IMR-90 (cell line): ENCODE data around the gene GFRA3. TPM values are rescaled to one million over a fixed set of nuclear protein-coding genes. Genes with fewer than 3 reads are reported as not detected.

ENCODE experiments used
- ATAC-seq: fragments of 200-7000 bp; cut with Tn5 transposase; 2 replicates; pipeline ENCODE4 v1.9.1; 2020; ENCODE audit warnings: low read depth, mild to moderate bottlenecking, moderate library complexity
- BruUV-seq: library from RNA; stranded (reverse); fragments of 400-500 nt; replicated peaks from 2 replicates; lab custom pipeline; 2021; lab: Mats Ljungman, UMichigan
- CTCF ChIA-PET: fragments of 300-600 bp; formaldehyde crosslinking; extraction: SDS; loops from one replicate; lab custom pipeline; 2021; ENCODE audit warnings: antibody characterized with exemption; lab: Yijun Ruan, JAX
- POLR2A ChIA-PET: fragments of 300-600 bp; sonication (Branson Sonifier 250); formaldehyde crosslinking; loops from one replicate; lab custom pipeline; 2022; ENCODE audit warnings: antibody characterized with exemption; ENCODE audit not compliant: unreplicated experiment; lab: Charles Lee
- DNase-seq: peaks from one replicate; pipeline ENCODE4 v3.0.0; 2013
- H2AFZ ChIP-seq: replicated peaks from 2 replicates; pipeline ENCODE3; 2013; ENCODE audit warnings: low read length, mild to moderate bottlenecking; ENCODE audit not compliant: poor library complexity
- H2AK5ac ChIP-seq: 2 replicates; pipeline ENCODE4 v1.6.1; 2013; ENCODE audit warnings: low read depth, low read length, inconsistent platforms
- H2AK9ac ChIP-seq: replicated peaks from 2 replicates; pipeline ENCODE3; 2013; ENCODE audit warnings: mild to moderate bottlenecking, low read depth, low read length, moderate library complexity; ENCODE audit not compliant: poor library complexity
- H2BK120ac ChIP-seq: 2 replicates; pipeline ENCODE4 v1.6.1; 2013; ENCODE audit warnings: low read depth, low read length, inconsistent platforms
- H2BK15ac ChIP-seq: 3 replicates; pipeline ENCODE4 v1.6.1; 2013; ENCODE audit warnings: low read depth, low read length, inconsistent platforms
- H2BK20ac ChIP-seq: 2 replicates; pipeline ENCODE4 v1.6.1; 2013; ENCODE audit warnings: low read depth, mild to moderate bottlenecking, inconsistent platforms, low read length, moderate library complexity
- H2BK5ac ChIP-seq: 2 replicates; pipeline ENCODE4 v1.6.1; 2013; ENCODE audit warnings: mild to moderate bottlenecking, low read depth, low read length, inconsistent platforms; ENCODE audit not compliant: poor library complexity, severe bottlenecking
- H3K14ac ChIP-seq: replicated peaks from 2 replicates; pipeline ENCODE4 v1.6.1; 2013; ENCODE audit warnings: low read depth, low read length, inconsistent platforms
- H3K18ac ChIP-seq: 2 replicates; pipeline ENCODE4 v1.6.1; 2013; ENCODE audit warnings: low read depth, low read length, control low read depth
- H3K23ac ChIP-seq: 2 replicates; pipeline ENCODE4 v1.6.1; 2013; ENCODE audit warnings: low read depth, low read length, inconsistent platforms
- H3K27ac ChIP-seq: 2 replicates; pipeline ENCODE4 v1.5.1; 2013; ENCODE audit warnings: mild to moderate bottlenecking, control low read depth, low read length; ENCODE audit not compliant: insufficient read depth
- H3K27me3 ChIP-seq: 2 replicates; pipeline ENCODE4 v1.6.1; 2013; ENCODE audit warnings: low read length; ENCODE audit not compliant: control insufficient read depth, insufficient read depth
- H3K36me3 ChIP-seq: 2 replicates; pipeline ENCODE4 v1.6.1; 2013; ENCODE audit warnings: low read length, mixed read lengths; ENCODE audit not compliant: control insufficient read depth, insufficient read depth
- H3K4ac ChIP-seq: 2 replicates; pipeline ENCODE4 v1.6.1; 2013; ENCODE audit warnings: low read depth, low read length, inconsistent platforms
- H3K4me1 ChIP-seq: 2 replicates; pipeline ENCODE4 v1.6.1; 2013; ENCODE audit warnings: low read length, mixed read lengths; ENCODE audit not compliant: control insufficient read depth, insufficient read depth
- H3K4me2 ChIP-seq: 2 replicates; pipeline ENCODE4 v1.6.1; 2013; ENCODE audit warnings: low read depth, mild to moderate bottlenecking, control low read depth, low read length, moderate library complexity
- H3K4me3 ChIP-seq: 2 replicates; pipeline ENCODE4 v1.5.1; 2013; ENCODE audit warnings: low read depth, mild to moderate bottlenecking, control low read depth, low read length, moderate library complexity; ENCODE audit not compliant: insufficient read depth
- H3K56ac ChIP-seq: 2 replicates; pipeline ENCODE4 v1.6.1; 2013; ENCODE audit warnings: low read length, inconsistent platforms; ENCODE audit not compliant: insufficient read depth; ENCODE audit errors: extremely low read depth
- H3K79me1 ChIP-seq, 2 experiments: 2 replicates each; pipeline ENCODE4 v1.6.1; 2013; ENCODE audit warnings: low read length in 2 of 2, inconsistent platforms in 1 of 2, low read depth in 1 of 2
- H3K9ac ChIP-seq: 2 replicates; pipeline ENCODE4 v1.6.1; 2013; ENCODE audit warnings: low read depth, low read length, control low read depth
- H3K9me1 ChIP-seq: 2 replicates; pipeline ENCODE4 v1.6.1; 2013; ENCODE audit warnings: low read length, inconsistent platforms; ENCODE audit not compliant: insufficient read depth
- H3K9me3 ChIP-seq: 2 replicates; pipeline ENCODE4 v1.6.1; 2013; ENCODE audit warnings: low read length; ENCODE audit not compliant: control insufficient read depth, insufficient read depth
- H4K20me1 ChIP-seq: 2 replicates; pipeline ENCODE4 v1.6.1; 2013; ENCODE audit warnings: low read length, inconsistent platforms; ENCODE audit not compliant: insufficient read depth
- H4K5ac ChIP-seq: 2 replicates; pipeline ENCODE4 v1.6.1; 2013; ENCODE audit warnings: mild to moderate bottlenecking, low read depth, low read length, control low read depth
- H4K8ac ChIP-seq, 2 experiments: 2 replicates each; pipeline ENCODE4 v1.6.1; 2013; ENCODE audit warnings: low read depth in 2 of 2, low read length in 2 of 2, control low read depth in 1 of 2, inconsistent platforms in 1 of 2
- H4K91ac ChIP-seq: 2 replicates; pipeline ENCODE4 v1.6.1; 2013; ENCODE audit warnings: low read depth, low read length, inconsistent platforms; ENCODE audit not compliant: insufficient read depth
- BHLHE40 ChIP-seq: fragments of 150-350 bp; IDR thresholded peaks from 2 replicates; pipeline ENCODE4 v1.6.1; 2016; ENCODE audit warnings: mild to moderate bottlenecking, low read depth, low read length
- FOS ChIP-seq: fragments of 150-350 bp; IDR thresholded peaks from 2 replicates; pipeline ENCODE4 v1.6.1; 2016; ENCODE audit warnings: low read depth, low read length
- MAZ ChIP-seq: IDR thresholded peaks from 2 replicates; pipeline ENCODE4 v1.6.1; 2012; ENCODE audit warnings: low read depth, mild to moderate bottlenecking, low read length, improper control_type of control experiment, moderate library complexity, borderline replicate concordance
- NFE2L2 ChIP-seq: fragments of 150-350 bp; IDR thresholded peaks from 2 replicates; pipeline ENCODE4 v1.6.1; 2016; ENCODE audit warnings: low read depth, mild to moderate bottlenecking, low read length
- POLR2A ChIP-seq: IDR thresholded peaks from 2 replicates; pipeline ENCODE4 v1.6.1; 2012; ENCODE audit warnings: mild to moderate bottlenecking, low read depth, low read length
- RCOR1 ChIP-seq: IDR thresholded peaks from 2 replicates; pipeline ENCODE4 v1.6.1; 2012; ENCODE audit warnings: mild to moderate bottlenecking, low read length, improper control_type of control experiment; ENCODE audit not compliant: insufficient replicate concordance
- RFX5 ChIP-seq: IDR thresholded peaks from 2 replicates; pipeline ENCODE4 v1.8.0; 2012; ENCODE audit warnings: low read depth, mild to moderate bottlenecking, low read length, moderate library complexity
- SMC3 ChIP-seq: fragments of 150-350 bp; IDR thresholded peaks from 2 replicates; pipeline ENCODE4 v1.6.1; 2016; ENCODE audit warnings: low read depth, mild to moderate bottlenecking, antibody characterized with exemption, low read length, moderate library complexity
- WGBS, 2 experiments: methylation state at CpG; one replicate each; pipeline versions ENCODE4 v1.1.5 to v1.1.7; 2013; ENCODE audit warnings: missing lambda C conversion rate in 2 of 2; ENCODE audit not compliant: insufficient read length in 1 of 2; ENCODE audit errors: extremely low coverage in 2 of 2; 5-methylcytosine and 5-hydroxymethylcytosine counted together
- dilution Hi-C: fragments of 300-500 bp; cut with HindIII; formaldehyde crosslinking; loops from one replicate; pipeline ENCODE4 v1.14.3; 2018; ENCODE audit warnings: low sequenced_read_pairs; ENCODE audit not compliant: unreplicated experiment
- in situ Hi-C: fragments of 300-500 bp; cut with MboI; formaldehyde crosslinking; loops from 3 replicates; pipeline ENCODE4 v1.14.3; 2019; ENCODE audit warnings: low sequenced_read_pairs, inconsistent platforms, mixed read lengths
- intact Hi-C: fragments of 100-400 bp; cut with micrococcal nuclease; formaldehyde crosslinking; loops from 2 replicates; pipeline ENCODE4 v1.10.0; 2022
- polyA plus RNA-seq, 3 experiments: library from polyadenylated mRNA; depleted of rRNA; stranded (reverse); fragments of >200 nt; gene quantifications; 2 replicates each; pipeline ENCODE4 v1.2.3, GENCODE V29; 2012; ENCODE audit warnings: low replicate concordance in 1 of 3
- total RNA-seq: library from RNA; depleted of rRNA; stranded (reverse); fragments of >200 nt; gene quantifications from 2 replicates; pipeline ENCODE4 v1.2.3, GENCODE V29; 2012
- TF ChIP-seq, protein P1 (sequence below): fragments of 150-350 bp; IDR thresholded peaks from 2 replicates; pipeline ENCODE4 v1.6.1; 2016; ENCODE audit warnings: low read depth, mild to moderate bottlenecking, low read length, moderate library complexity, borderline replicate concordance
- TF ChIP-seq, protein P2 (sequence below): fragments of 150-350 bp; IDR thresholded peaks from 2 replicates; pipeline ENCODE4 v1.6.1; 2017; ENCODE audit warnings: mild to moderate bottlenecking, antibody characterized with exemption, low read length, low read depth

The GFRA3 gene
- total and polyA plus RNA-seq, 2 of the 4 experiments (the other 2 are of a cell fraction), result not detected

DNA sequence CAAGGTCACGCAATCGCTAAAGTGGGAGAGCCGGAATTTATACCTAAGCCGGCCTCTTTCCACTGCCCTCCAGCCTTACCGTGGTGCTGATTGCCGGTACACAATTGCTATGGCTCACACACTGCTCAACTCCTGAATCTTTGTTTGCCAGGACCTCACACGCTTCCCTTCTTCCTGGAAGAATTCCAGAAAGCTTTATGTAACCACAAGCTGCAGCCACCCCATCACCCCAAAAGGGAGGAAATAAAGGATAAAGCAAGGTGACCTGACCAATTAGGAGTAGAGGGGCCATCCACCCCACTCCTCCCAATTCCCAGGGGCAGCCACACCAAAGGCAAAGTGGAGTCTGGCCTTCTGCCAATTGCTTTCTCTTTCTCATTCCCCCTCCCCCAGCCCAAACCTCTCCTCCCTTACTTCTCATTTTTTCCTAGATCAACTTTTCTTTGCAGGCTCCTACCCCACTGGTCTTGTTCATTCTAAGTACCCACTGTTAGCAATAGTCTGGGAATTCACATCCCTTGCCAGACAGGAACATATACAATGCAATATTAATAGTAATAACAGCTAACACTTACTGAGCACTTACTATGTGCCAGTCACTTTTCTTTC lies 43.3 kb downstream of the GFRA3 start:
- H2AFZ ChIP-seq, result no peak overlapping the region
- H2BK5ac ChIP-seq, result no peak overlapping the region
- no peak overlapping the region for H3K23ac ChIP-seq
- H3K4ac ChIP-seq, result no peak overlapping the region
- H3K18ac ChIP-seq, result no peak overlapping the region
- H2BK120ac ChIP-seq, result no peak overlapping the region
- BruUV-seq, result no TSS peak
- ATAC-seq (no peak), DNase-seq (no peak)
- dilution Hi-C loops, result no loop called here
- no peak overlapping the region for H3K4me3 ChIP-seq
- WGBS, 2 experiments, result 39% methylated on average over 6 of the region's 7 CpGs; no CpG with 5 or more reads in 1 of the 2 experiments
- H2AK9ac ChIP-seq, result no peak overlapping the region
- H4K5ac ChIP-seq, result no peak overlapping the region
- POLR2A ChIA-PET, result no interaction called here
- no peak overlapping the region for H2AK5ac ChIP-seq
- peaks cover 5% of the 10 kb centered on the region for H3K9me3 ChIP-seq
- CTCF ChIA-PET, result interaction anchor here (0.8 kb wide), 1 partner anchor 35 kb away, joined by 3 read pairs; no protein-coding TSS in a partner anchor
- no peak overlapping the region for H4K8ac ChIP-seq
- no peak overlapping the region for H3K56ac ChIP-seq
- no peak overlapping the region for H2BK20ac ChIP-seq
- H3K14ac ChIP-seq, result no peak overlapping the region
- H3K4me2 ChIP-seq, result no peak overlapping the region
- H2BK15ac ChIP-seq, result no peak overlapping the region
- no peaks in the 10 kb centered on the region for H3K4me1 ChIP-seq
- no peaks in the 10 kb centered on the region for H3K9me1 ChIP-seq
- no peak overlapping the region for H3K27ac ChIP-seq
- no peaks in the 10 kb centered on the region for H4K20me1 ChIP-seq
- no peak for TF ChIP-seq SMC3
- TF ChIP-seq, protein P1, sequence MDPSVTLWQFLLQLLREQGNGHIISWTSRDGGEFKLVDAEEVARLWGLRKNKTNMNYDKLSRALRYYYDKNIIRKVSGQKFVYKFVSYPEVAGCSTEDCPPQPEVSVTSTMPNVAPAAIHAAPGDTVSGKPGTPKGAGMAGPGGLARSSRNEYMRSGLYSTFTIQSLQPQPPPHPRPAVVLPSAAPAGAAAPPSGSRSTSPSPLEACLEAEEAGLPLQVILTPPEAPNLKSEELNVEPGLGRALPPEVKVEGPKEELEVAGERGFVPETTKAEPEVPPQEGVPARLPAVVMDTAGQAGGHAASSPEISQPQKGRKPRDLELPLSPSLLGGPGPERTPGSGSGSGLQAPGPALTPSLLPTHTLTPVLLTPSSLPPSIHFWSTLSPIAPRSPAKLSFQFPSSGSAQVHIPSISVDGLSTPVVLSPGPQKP, result no peak
- TF ChIP-seq, protein P2, sequence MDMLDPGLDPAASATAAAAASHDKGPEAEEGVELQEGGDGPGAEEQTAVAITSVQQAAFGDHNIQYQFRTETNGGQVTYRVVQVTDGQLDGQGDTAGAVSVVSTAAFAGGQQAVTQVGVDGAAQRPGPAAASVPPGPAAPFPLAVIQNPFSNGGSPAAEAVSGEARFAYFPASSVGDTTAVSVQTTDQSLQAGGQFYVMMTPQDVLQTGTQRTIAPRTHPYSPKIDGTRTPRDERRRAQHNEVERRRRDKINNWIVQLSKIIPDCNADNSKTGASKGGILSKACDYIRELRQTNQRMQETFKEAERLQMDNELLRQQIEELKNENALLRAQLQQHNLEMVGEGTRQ, result no peak
- no peak for TF ChIP-seq POLR2A
- TF ChIP-seq RFX5, result no peak
- no peak for TF ChIP-seq MAZ
- no peak for TF ChIP-seq BHLHE40
- TF ChIP-seq NFE2L2, result no peak
- TF ChIP-seq FOS, result no peak
- no peak for TF ChIP-seq RCOR1
- intact Hi-C loops, result no loop called here
- in situ Hi-C loops, result no loop called here
- H3K27me3 ChIP-seq, result peaks cover 3% of the 10 kb centered on the region; the same call in 1 of the 2 replicates
- no peak overlapping the region for H4K91ac ChIP-seq
- H3K36me3 ChIP-seq, result no peaks in the 10 kb centered on the region
- H3K9ac ChIP-seq, result no peak overlapping the region
- no peaks in the 10 kb centered on the region for H3K79me1 ChIP-seq
